Mucosa of stomach (tissue), 1 donor: Measurements from ENCODE around the gene PRELID1.
"Not testable (repeated sequence)": the region's sequence is repeated elsewhere in the genome, so short reads cannot be mapped to it uniquely, and the experiment has no call there.

Source experiments
- H3K27me3 ChIP-seq: one replicate; pipeline ENCODE4 v1.7.0; 2013; ENCODE audit warnings: mild to moderate bottlenecking, low read length; ENCODE audit not compliant: control insufficient read depth, insufficient read depth
- H3K36me3 ChIP-seq: one replicate; pipeline ENCODE4 v1.7.0; 2013; ENCODE audit warnings: low read length; ENCODE audit not compliant: control insufficient read depth, insufficient read depth
- H3K4me1 ChIP-seq: one replicate; pipeline ENCODE4 v1.7.0; 2013; ENCODE audit warnings: mild to moderate bottlenecking, low read length; ENCODE audit not compliant: control insufficient read depth, insufficient read depth
- H3K4me3 ChIP-seq: one replicate; pipeline ENCODE4 v1.7.0; 2013; ENCODE audit warnings: low read length
- H3K9ac ChIP-seq: one replicate; pipeline ENCODE4 v1.7.0; 2013; ENCODE audit warnings: mild to moderate bottlenecking, low read length, moderate library complexity
- H3K9me3 ChIP-seq: one replicate; pipeline ENCODE4 v1.7.0; 2013; ENCODE audit warnings: mild to moderate bottlenecking, low read length, moderate library complexity; ENCODE audit not compliant: control insufficient read depth
- donor health status: Pancreatic carcinoma.

The PRELID1 gene, protein sequence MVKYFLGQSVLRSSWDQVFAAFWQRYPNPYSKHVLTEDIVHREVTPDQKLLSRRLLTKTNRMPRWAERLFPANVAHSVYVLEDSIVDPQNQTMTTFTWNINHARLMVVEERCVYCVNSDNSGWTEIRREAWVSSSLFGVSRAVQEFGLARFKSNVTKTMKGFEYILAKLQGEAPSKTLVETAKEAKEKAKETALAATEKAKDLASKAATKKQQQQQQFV

DNA sequence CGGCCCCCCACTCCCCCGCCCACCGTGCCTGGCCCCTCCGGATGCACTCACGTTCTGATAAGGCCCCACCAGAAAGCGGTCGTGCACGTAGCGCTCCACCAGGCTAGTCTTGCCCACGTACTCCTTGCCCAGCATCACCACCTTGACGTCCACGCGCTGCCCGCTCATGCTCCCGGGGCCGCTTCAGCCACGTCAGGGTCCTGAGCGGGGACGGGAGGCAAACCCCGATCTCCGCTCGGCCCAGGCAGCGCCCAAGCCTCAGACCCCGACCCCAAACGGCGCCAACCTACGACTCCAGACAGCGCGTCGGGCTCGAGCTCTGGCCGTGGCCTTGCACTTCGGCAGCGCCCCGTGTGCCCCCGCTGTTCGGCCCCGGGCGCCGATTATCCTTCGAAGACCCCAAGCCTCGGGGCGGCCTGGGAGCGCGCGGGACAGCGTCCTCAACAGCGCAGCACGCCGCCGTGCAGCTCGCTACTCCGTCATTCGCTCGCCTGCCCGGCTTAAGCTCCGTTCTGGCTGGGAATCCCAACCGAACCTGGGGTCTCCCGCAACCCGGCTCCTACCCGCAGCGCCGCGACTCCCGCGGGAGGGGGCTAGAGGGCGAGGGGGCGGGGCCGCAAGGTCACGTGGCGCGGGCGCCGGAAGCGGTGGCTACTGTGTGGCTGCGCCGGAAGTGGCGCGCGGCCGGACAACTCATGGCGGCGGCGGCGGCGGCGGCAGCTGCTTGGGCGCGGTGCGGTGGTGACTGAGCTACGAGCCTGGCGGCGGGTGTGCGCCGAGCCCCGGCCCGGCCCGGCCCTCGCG lies at the start of gene PRELID1, which contains the start of gene RAB24:
PRELID1 (plus strand) TSS at position 679 of the 804 bp plus-strand sequence. CDS start 187 bp downstream, outside the sequence.
RAB24 (minus strand) TSS at position 599 of the 804 bp plus-strand sequence; CDS start at position 168, 431 bp downstream.
- H3K27me3 ChIP-seq = no peaks in the 10 kb centered on the region
- peaks cover 49% of the 10 kb centered on the region for H3K4me1 ChIP-seq
- peak within 1 kb of the TSS; percentile 79 for H3K9ac ChIP-seq
- H3K9me3 ChIP-seq = no peaks in the 10 kb centered on the region
- H3K4me3 ChIP-seq = peak within 1 kb of the TSS; percentile 87
- H3K36me3 ChIP-seq = peaks cover 3% of the 10 kb centered on the region

DNA sequence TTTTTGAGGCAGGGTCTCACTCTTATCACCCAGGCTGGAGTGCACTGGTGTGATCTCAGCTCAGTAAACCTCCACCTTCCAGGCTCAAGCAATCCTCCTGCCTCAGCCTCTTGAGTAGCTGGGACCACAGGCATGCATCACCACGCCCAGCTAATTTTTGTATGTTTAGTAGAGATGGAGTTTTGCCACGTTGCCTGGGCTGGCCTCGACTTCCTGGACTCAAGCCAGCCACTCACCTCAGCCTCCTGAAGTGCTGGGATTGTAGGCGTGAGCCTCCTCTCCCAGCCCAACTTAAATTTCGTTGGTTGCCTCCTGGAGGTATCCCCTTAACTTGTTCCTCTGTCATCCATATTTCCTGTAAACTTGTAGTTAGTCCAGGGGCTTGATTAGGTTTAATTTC lies 47.3 kb upstream of the PRELID1 start:
- Histone ChIP-seq H3K9ac (no peak overlapping the region), H3K9me3 (no peaks in the 10 kb centered on the region), H3K4me1 (no peaks in the 10 kb centered on the region), H3K4me3 (no peak overlapping the region), H3K27me3 (no peaks in the 10 kb centered on the region), H3K36me3 (no peaks in the 10 kb centered on the region)

DNA sequence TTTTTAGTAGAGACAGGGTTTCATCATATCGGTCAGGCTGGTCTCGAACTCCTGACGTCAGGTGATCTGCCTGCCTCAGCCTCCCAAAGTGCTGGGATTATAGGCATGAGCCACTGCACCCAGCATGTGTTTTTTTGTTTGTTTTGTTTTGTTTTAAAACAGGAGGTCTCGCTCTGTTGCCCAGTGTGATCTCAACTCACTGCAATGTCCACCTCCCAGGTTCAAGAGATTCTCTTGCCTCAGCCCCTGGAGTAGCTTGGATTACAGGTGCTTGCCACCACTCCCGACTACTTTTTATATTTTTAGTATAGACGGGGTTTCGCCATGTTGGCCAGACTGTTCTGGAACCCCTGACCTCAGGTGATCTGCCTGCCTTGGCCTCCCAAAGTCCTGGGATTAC lies 44.9 kb upstream of the PRELID1 start:
- H3K4me3 ChIP-seq, H3K9me3 ChIP-seq, H3K9ac ChIP-seq, H3K27me3 ChIP-seq, H3K36me3 ChIP-seq, H3K4me1 ChIP-seq: not testable (repeated sequence)

DNA sequence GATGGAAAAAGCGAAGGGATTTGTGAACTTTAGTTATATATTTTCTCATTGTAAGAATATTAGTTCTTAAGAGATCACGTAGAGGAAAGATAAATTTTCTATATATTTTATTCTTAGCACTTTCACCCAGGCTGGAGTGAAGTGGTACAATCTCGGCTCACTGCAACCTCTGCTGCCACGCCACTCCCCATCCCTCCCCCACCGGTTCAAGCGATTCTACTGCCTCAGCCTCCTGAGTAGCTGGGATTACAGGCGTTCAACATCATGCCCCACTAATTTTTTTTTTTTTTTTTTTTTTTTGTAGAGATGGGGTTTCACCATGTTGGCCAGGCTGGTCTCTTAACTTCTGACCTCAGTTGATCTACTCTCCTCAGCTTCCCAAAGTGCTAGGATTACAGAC lies 42.6 kb upstream of the PRELID1 start:
- no peaks in the 10 kb centered on the region for H3K27me3 ChIP-seq
- H3K9me3 ChIP-seq = no peaks in the 10 kb centered on the region
- H3K36me3 ChIP-seq = peaks cover 6% of the 10 kb centered on the region
- no peak overlapping the region for H3K4me3 ChIP-seq
- no peaks in the 10 kb centered on the region for H3K4me1 ChIP-seq
- no peak overlapping the region for H3K9ac ChIP-seq

DNA sequence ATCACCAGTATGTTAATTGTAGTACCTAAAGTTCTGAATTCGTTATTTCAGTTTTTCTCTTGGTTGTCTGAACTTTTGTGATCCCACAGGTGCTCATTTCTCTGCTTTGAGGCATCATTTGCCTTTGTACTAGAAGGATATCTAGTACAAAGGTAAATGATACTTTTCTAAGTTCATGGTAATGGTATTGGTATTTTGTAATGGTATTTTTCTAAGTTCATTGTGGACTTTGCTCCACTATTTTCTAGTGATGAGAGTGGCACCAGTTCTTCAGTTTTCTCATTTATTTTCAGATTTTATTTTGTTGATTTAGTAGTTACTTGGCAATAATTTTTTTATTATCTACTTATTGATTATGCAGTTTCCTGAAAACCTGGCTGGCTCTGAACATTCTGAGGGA lies 42.1 kb upstream of the PRELID1 start:
- Histone ChIP-seq H3K4me3 (no peak overlapping the region), H3K27me3 (no peaks in the 10 kb centered on the region), H3K9me3 (no peaks in the 10 kb centered on the region), H3K36me3 (peaks cover 9% of the 10 kb centered on the region), H3K4me1 (no peaks in the 10 kb centered on the region), H3K9ac (no peak overlapping the region)

DNA sequence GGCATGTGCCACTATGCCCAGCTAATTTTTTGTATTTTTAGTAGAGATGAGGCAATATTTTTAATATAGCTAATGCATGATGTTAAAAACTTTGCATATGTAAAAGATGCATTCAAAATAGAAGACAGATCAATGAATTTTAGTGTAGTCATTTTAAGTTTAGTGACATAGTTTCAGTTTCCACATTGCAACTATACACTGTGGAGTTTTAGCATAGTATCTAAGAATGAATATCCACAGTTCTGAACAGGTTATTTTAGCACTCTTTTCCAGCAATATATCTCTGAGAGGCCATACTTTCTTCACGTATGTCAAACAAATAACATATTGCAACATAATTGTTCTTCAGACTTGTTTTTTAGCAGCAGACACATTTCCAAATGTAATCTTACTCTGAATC lies 39.4 kb upstream of the PRELID1 start:
- peaks cover 9% of the 10 kb centered on the region for H3K36me3 ChIP-seq
- H3K4me3 ChIP-seq = no peak overlapping the region
- no peaks in the 10 kb centered on the region for H3K27me3 ChIP-seq
- no peaks in the 10 kb centered on the region for H3K4me1 ChIP-seq
- H3K9ac ChIP-seq = no peak overlapping the region
- H3K9me3 ChIP-seq = no peaks in the 10 kb centered on the region

DNA sequence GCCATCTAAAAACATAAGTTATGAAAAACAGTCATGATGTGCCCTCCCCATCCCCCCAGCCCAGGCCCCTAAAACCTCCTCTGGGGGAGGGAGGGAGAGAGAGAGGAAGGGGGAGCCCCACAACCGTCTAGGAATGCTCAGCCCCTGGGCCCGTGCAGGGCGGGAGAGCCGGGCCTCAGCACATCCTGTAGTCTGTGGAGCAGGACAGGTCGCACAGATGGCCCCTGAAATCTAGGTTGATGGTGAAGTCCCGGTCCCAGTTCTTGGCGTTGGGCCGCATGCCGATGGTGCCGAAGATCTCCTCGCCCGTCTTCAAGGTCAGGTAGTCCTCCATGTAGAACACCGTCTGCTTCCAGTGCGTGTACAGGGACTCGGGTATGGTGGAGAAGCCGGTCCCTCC lies 38.2 kb upstream of the PRELID1 start:
- Histone ChIP-seq H3K4me3 (no peak overlapping the region), H3K4me1 (peaks cover 4% of the 10 kb centered on the region), H3K27me3 (no peaks in the 10 kb centered on the region), H3K36me3 (peaks cover 9% of the 10 kb centered on the region), H3K9me3 (no peaks in the 10 kb centered on the region), H3K9ac (no peak overlapping the region)

DNA sequence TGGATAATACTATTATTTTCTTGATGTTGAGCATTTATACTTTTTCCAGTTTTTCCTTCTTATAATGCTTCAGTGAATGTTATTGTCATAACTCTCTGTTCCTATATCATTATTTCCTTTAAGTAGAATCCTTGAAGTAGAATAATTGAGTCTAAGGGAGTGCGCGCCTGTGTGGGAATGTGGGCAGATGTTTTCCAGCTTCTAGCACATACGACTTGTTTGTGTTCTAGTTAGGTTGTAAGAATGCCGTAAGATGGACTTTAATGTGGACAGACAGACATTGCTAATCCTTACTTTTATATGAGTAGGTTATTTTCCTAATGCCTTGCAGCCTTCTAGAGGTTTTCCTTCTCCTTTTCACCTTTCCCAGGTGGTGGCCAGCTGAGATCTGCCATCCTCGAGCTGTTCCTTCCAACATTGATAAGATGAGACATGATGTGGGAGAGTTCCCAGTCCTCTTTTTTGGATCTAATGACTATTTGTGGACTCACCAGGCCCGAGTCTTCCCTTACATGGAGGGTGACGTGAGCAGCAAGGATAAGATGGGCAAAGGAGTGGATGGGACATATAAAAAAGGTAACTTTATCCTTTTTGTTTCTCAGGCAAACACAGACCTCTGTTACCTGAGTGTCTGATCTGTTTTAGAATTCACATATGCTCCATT lies 34.2 kb upstream of the PRELID1 start:
- Histone ChIP-seq H3K9ac (no peak overlapping the region), H3K4me3 (no peak overlapping the region), H3K9me3 (no peaks in the 10 kb centered on the region), H3K4me1 (peaks cover 20% of the 10 kb centered on the region), H3K36me3 (peaks cover 9% of the 10 kb centered on the region), H3K27me3 (no peaks in the 10 kb centered on the region)

DNA sequence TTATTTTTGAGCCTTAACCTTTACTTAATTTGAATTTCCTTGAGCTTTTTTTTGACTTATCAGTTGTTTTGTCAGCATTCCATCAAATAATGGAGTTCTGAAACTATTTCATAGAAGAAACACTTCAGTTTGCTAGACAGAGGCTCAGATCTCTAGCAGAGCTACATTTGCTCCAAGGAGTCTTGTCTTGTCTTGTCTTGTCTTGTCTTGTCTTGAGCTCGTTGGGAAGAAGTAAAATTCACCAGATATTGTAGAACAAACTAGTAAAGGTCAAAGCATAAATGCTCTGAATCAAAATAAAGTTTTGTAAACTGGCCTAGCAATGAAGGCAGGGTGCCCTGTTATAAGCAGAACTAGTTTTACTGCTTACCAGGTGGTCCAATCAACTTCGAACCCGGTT lies 33.6 kb upstream of the PRELID1 start:
- no peaks in the 10 kb centered on the region for H3K27me3 ChIP-seq
- peaks cover 9% of the 10 kb centered on the region for H3K36me3 ChIP-seq
- H3K4me3 ChIP-seq = no peak overlapping the region
- no peak overlapping the region for H3K9ac ChIP-seq
- peaks cover 20% of the 10 kb centered on the region for H3K4me1 ChIP-seq
- no peaks in the 10 kb centered on the region for H3K9me3 ChIP-seq

DNA sequence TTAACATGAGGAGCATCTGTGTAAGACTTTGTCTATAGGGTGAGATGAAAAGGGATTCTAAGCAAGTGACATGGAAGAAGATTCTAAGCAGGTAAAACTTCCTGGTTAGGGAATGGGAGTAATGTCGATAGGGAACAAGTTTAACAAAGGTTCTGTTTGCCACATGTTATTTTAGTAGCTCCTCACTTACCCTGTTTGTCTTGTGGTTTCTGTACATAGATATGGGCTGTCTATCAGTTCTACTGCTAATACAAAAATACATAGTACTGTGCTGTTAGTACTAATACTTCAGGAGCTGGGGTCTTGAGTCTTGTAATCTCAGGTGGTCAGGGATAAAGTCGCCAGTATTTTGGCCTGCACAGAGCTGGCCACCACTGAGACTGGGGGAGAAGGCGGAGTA lies 32.9 kb upstream of the PRELID1 start:
- Histone ChIP-seq H3K36me3 (peaks cover 6% of the 10 kb centered on the region), H3K27me3 (no peaks in the 10 kb centered on the region), H3K4me1 (peaks cover 20% of the 10 kb centered on the region), H3K4me3 (no peak overlapping the region), H3K9ac (no peak overlapping the region), H3K9me3 (no peaks in the 10 kb centered on the region)

DNA sequence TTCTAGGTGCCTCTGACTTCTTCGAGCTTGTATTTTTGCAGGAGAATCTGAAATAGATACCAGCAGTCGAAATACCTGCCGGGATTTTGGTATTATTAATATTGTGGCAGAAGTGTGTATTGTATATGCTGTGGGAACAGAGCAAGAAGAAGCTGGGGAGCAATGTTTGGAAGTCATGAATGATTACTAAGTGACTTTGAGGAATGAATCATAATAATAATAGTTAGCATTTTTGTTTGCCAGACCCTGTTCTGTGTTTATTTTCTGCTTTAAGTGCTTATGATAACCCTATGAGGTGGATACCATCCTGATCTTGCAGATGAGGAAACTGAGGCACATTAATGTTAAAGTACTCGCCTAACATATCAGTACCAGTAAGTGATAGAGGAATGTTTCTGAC lies 32.5 kb upstream of the PRELID1 start:
- Histone ChIP-seq H3K9me3 (no peaks in the 10 kb centered on the region), H3K36me3 (peaks cover 2% of the 10 kb centered on the region), H3K9ac (no peak overlapping the region), H3K4me1 (peaks cover 20% of the 10 kb centered on the region), H3K4me3 (no peak overlapping the region), H3K27me3 (no peaks in the 10 kb centered on the region)

DNA sequence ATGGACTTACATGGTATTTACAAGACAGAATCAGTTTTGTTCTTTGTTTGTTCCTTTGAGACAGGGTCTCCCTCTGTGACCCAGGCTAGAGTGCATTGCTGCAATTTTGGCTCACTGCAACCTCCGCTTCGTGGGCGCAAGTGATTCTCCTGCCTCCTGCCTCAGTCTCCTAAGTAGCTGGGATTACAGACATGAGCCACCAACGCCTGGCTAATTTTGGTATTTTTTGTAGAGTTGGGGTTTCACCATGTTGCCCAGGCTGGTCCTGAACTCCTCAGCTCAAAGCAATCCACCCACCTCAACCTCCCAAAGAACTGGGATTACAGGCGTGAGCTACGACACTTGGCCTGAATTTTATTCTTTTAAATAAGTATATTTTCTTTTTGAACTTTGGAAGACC lies 27.7 kb upstream of the PRELID1 start:
- H3K36me3 ChIP-seq = no peaks in the 10 kb centered on the region

More for the DNA sequence above, 27.7 kb upstream of the PRELID1 start:
- H3K4me1 ChIP-seq = peaks cover 10% of the 10 kb centered on the region
- H3K4me3 ChIP-seq = no peak overlapping the region
- no peak overlapping the region for H3K9ac ChIP-seq
- H3K27me3 ChIP-seq = no peaks in the 10 kb centered on the region
- no peaks in the 10 kb centered on the region for H3K9me3 ChIP-seq
